ENCODE results near the gene FAAP20.
A peak's percentile ranks its signal among the peaks of the same experiment; 100 is the strongest.

The FAAP20 gene

DNA sequence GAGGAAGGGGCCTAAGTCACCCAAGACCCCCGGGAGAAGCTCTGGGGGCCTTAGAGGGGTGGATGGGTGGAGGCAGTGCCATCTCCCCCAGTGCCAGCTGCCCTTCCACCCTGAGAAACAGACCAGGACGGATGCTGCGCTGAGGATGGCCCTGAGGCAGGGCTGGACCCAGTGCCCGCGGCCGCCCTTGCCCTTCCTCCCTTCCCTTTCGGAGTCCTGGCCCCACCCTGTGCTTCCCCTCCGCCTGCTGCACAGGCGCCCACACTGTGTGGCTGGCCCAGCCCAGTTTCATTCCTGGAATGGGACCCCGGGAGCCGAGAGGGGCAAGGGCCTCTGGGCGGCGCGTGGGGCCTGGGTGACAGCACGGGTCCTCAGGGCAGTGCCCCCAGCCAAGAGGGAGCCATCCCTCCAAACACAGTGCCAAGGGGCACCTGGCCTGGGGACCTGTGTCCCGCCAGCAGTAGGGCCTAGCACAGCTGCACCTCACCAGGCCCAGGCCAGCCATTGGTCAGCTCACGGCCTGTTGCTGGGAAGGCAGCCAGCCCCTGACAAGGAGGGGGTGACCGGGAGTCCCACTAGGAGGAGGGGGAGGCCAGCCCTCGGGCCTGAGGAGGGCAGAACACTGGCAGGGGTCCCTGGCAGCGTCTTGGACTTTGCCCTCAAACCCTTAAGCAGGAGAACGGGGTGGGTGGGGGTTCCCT, 20.1 kb upstream of the FAAP20 start:
- TF ChIP-seq, protein P1, sequence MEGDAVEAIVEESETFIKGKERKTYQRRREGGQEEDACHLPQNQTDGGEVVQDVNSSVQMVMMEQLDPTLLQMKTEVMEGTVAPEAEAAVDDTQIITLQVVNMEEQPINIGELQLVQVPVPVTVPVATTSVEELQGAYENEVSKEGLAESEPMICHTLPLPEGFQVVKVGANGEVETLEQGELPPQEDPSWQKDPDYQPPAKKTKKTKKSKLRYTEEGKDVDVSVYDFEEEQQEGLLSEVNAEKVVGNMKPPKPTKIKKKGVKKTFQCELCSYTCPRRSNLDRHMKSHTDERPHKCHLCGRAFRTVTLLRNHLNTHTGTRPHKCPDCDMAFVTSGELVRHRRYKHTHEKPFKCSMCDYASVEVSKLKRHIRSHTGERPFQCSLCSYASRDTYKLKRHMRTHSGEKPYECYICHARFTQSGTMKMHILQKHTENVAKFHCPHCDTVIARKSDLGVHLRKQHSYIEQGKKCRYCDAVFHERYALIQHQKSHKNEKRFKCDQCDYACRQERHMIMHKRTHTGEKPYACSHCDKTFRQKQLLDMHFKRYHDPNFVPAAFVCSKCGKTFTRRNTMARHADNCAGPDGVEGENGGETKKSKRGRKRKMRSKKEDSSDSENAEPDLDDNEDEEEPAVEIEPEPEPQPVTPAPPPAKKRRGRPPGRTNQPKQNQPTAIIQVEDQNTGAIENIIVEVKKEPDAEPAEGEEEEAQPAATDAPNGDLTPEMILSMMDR (IDR thresholded peaks at IDR 0.05): no peak
- no peak overlapping the region for H3K4me3 ChIP-seq (ENCODE audit: low read depth, low read length)
- H3K9me3 ChIP-seq (ENCODE audit: control insufficient read depth, low read length): no peaks in the 10 kb centered on the region
- H2AFZ ChIP-seq: no peak overlapping the region
- H3K36me3 ChIP-seq (ENCODE audit: control insufficient read depth, insufficient read depth, low read length): no peaks in the 10 kb centered on the region
- H3K4me2 ChIP-seq (ENCODE audit: low read length): no peak overlapping the region
- H3K27me3 ChIP-seq (ENCODE audit: control insufficient read depth, insufficient read depth, low read length): no peaks in the 10 kb centered on the region
- H3K27ac ChIP-seq: peak overlapping the region; percentile 88
- peaks cover 6% of the 10 kb centered on the region for H3K4me1 ChIP-seq
- H3K79me2 ChIP-seq: no peaks in the 10 kb centered on the region
- no peak overlapping the region for H3K9ac ChIP-seq

DNA sequence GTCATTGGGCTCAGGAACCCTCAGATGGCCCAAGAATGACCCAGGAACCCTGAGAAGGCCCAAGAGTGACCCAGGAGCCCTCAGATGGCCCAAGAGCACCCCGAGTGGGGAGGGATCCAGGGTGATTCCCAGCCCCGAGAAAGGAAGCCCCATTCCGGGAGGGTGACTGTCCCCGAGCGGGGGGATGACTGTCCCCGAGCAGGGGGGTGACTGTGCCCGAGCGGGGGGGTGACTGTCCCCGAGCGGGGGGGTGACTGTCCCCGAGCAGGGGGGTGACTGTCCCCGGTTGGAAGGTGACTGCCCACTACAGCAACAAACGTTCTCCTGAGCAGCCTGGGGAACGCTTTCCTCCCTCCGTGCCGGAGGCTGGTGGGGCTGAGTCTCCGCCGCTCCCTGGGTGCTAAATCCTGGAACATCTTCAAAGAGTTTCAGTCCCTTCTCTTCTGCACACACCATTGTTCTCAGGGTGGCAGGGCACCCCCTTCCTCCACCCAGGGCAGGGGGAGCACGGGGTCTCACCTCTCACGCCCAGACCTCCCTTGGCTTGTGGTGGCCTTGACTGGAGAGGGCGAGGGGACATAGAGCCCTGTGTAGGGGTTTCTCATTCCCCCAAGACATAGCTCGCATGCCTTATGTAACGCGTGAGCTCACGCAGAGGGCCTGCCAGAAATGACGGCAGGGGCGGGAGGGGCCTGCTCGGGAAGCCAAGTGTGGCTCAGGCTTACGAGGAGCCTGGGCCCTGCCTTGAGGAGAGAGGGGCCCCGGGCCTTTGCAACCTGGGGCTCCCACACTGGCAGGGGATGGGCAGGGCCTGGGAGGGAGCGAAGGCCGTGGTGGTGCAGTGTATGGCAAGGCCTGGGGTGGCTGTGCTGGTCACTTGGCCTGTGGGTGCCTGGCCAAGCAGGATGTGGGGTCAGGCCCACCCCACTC, 19.3 kb upstream of the FAAP20 start:
- Histone ChIP-seq H3K9me3 (ENCODE audit: control insufficient read depth, low read length) (no peaks in the 10 kb centered on the region), H3K4me3 (ENCODE audit: low read depth, low read length) (no peak overlapping the region), H2AFZ (no peak overlapping the region), H3K4me1 (peaks cover 6% of the 10 kb centered on the region), H3K36me3 (ENCODE audit: control insufficient read depth, insufficient read depth, low read length) (no peaks in the 10 kb centered on the region), H3K9ac (no peak overlapping the region), H3K27me3 (ENCODE audit: control insufficient read depth, insufficient read depth, low read length) (no peaks in the 10 kb centered on the region), H3K79me2 (no peaks in the 10 kb centered on the region), H3K4me2 (ENCODE audit: low read length) (peak overlapping the region; percentile 1), H3K27ac (peak overlapping the region; percentile 88)
- TF ChIP-seq, protein P1 (IDR thresholded peaks at IDR 0.05): no peak

DNA sequence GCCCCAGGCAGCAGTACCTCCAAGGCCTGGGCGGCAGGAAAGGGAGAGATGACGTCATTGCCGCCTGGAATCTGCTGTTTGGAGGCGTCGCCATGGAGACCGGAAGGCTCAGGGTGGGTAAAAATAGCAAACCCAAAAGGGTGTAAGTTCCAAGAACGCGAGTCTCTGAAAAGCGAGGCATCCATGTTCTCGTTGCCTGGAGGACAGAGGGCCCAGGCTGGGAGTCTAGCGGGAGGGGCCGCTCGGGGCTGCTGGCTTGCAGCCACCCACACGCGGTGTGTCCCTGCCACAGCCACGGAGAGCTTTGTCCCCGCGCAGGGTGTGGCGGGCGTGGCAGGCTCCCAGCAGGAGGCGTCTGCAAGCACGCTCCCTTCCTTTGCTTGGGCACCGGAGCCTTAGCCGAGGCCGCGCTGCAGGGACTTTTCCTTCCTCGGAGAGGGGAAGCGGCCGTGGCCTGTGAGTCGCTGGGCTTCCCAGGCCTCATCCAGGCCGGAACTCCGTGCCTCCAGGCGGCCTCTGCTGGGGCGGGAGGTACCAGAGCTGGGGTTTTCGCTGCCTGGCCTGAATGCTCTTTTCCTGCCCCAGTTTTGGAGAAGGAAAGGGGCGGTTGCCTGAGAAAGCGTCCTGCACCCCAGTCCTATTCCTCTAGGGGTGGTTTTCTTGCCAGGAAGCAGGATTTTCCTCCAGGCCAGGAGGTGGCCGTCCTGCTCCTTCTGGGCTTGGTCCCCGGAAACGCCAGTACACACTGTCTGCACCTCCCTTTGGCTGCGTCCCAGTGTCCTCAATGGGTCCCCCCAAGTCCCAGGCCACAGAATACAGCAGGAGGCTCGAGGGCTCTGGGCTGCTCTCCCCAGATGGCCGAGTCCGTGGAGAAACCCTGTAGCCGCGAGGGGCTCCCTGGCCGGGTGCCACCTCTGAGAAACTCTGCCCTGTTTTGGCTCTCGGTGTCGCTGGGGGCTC, 18.2 kb upstream of the FAAP20 start:
- TF ChIP-seq, protein P1 (IDR thresholded peaks at IDR 0.05): peak; percentile 20
- Histone ChIP-seq H3K4me1 (peaks cover 6% of the 10 kb centered on the region), H3K27ac (peak overlapping the region; percentile 88), H3K79me2 (no peaks in the 10 kb centered on the region), H3K27me3 (ENCODE audit: control insufficient read depth, insufficient read depth, low read length) (no peaks in the 10 kb centered on the region), H3K4me2 (ENCODE audit: low read length) (peak overlapping the region; percentile 65), H3K4me3 (ENCODE audit: low read depth, low read length) (no peak overlapping the region), H3K9me3 (ENCODE audit: control insufficient read depth, low read length) (no peaks in the 10 kb centered on the region), H2AFZ (peak overlapping the region; percentile 75), H3K36me3 (ENCODE audit: control insufficient read depth, insufficient read depth, low read length) (no peaks in the 10 kb centered on the region), H3K9ac (no peak overlapping the region)

DNA sequence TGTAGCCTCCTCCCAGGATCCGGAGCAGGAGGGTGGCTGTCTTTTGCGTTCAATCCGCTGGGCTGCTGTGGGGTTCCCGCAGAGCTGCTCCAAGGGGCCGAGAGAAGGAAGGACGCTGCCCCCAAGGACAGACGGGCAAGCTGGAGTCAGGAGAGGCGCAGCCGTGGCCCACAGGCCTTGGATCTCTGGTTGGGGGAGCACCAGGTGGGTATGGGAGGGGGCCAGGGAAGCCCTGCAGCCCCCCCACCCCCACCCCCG, 17.6 kb upstream of the FAAP20 start:
- Histone ChIP-seq H3K27ac (peak overlapping the region; percentile 88), H3K36me3 (ENCODE audit: control insufficient read depth, insufficient read depth, low read length) (no peaks in the 10 kb centered on the region), H3K4me2 (ENCODE audit: low read length) (peak overlapping the region; percentile 65), H3K79me2 (no peaks in the 10 kb centered on the region), H3K4me1 (peaks cover 6% of the 10 kb centered on the region), H3K27me3 (ENCODE audit: control insufficient read depth, insufficient read depth, low read length) (no peaks in the 10 kb centered on the region), H3K4me3 (ENCODE audit: low read depth, low read length) (no peak overlapping the region), H3K9ac (no peak overlapping the region), H3K9me3 (ENCODE audit: control insufficient read depth, low read length) (no peaks in the 10 kb centered on the region), H2AFZ (peak overlapping the region; percentile 75)
- TF ChIP-seq, protein P1 (IDR thresholded peaks at IDR 0.05): no peak
